HG03066 (cell line): ENCODE data around the gene GGA1.

Source experiments
- ATAC-seq: cut with Tn5 transposase; IDR thresholded peaks from one replicate; pipeline ENCODE4 v1.9.1; 2021; ENCODE audit warnings: low read depth; ENCODE audit not compliant: unreplicated experiment

The GGA1 gene

DNA sequence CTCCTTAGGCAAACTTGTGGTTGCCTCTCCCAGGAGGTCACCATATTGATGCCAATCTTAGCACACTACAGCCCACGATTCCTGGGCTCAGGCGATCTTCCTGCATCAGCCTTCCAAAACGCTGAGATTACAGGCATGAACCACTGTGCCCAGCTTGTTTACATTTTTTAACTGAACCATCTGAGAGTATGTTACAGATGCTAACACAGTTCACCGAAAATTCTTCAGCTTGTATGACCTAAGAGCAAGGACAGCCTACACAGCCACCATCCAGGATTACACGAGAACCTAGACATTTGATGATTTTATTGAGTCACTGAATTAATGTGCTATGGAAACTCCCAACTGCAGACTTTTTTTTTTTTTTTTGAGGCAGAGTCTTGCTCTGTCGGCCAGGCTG is 61.0 kb downstream of the GGA1 start:
- no peak for ATAC-seq

GRCh38 chr22:37672206-37672919 is 63.7 kb downstream of the GGA1 start:
- ATAC-seq, result no peak

DNA sequence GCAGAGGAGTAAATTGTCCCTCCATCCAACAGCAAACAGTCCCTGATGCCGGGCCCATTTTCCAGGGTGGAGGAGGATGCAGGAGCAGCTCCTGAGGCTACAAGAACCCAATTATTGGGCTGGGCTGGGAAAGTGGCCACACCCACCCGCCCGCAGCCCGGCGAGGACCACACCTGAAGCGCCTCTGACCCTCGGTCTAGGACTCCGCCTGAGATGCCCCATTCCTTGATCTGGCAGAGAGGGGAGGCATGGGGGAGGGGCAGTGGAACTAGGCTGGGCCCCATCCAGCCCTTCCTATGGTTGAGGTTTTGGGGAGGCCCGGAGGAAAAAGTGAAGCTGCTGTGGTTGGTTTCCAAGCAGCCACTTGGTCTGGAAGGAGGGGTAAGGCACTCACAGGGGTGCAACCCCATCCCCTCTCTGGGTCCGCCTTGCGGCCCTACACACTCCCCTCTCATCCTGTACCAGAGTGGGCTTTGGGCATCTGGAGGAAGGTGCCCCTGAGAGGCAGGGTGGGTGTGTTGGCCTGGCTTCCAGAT is 64.4 kb downstream of the GGA1 start:
- no peak for ATAC-seq

DNA sequence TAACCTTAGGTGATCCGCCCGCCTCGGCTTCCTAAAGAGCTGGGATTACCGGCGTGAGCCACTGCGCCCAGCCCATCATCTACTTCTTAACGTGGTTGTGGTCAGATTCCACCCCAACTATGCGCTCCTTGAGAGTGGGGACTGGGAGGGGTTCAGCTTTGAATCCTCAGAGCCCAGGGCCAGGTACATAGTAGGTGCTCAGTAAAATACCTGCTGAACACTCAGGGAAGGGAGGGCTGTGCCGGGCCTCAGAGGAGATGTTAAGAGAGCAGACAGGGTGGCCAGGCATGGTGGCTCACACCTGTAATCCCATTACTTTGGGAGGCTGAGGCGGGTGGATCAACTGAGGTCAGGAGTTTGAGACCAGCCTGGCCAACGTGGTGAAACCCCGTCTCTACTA is 65.6 kb downstream of the GGA1 start:
- no peak for ATAC-seq

DNA sequence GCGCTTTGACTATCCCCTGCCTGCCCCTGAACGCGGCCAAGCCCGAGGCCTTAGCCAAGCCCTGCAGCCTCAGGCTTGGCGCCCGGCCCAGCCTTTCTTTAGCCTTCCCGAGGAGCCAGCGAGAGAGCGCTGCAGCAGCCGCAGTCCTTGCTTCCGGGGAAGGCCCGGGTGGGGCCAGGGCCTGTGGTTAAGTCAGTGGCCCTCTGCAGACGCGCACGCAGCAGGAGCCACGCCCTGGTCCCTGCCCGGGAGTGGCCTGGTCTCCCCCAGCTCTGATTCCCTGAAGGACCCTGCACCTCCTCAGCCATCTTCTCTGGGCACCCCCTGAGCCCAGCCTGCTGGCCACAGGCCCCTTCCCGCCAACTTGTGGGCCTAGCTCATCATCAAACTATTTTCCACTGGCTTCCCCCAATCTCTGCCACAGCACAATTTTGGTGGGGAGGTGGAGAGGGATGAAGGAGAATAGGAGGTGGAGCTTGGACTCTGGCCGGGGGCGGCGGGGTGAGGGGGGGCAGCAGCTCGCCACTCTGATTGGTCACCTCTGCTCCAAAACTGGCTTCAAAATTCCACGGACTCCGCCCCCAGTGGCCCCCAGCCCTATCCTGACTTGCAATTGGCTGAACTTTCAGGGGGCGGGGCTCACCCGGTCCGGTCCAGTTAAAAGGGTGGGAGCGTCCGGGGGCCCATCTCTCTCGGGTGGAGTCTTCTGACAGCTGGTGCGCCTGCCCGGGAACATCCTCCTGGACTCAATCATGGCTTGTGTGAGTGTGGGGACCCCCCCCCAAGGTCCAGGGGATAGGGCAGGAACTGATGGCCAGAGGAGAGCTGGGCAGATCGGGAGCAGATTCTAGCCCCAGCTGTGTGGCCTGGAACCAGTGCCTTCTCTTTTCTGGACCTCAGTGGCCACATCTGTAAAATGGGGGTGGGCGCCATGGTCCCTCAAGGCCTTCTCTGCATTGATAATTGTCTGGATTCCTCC is 66.6 kb downstream of the GGA1 start, which contains the start of gene LGALS1:
Gene LGALS1 (plus strand): TSS at position 686 of the 979 bp plus-strand sequence. CDS start 67 bp downstream, at position 753.
- peak; percentile 40 for ATAC-seq

- no peak for ATAC-seq
These were observed 67.5 kb downstream of the GGA1 start for GRCh38 chr22:37675930-37676735.

GRCh38 chr22:37676736-37677492 is 68.3 kb downstream of the GGA1 start:
- ATAC-seq, result peak; percentile 47

DNA sequence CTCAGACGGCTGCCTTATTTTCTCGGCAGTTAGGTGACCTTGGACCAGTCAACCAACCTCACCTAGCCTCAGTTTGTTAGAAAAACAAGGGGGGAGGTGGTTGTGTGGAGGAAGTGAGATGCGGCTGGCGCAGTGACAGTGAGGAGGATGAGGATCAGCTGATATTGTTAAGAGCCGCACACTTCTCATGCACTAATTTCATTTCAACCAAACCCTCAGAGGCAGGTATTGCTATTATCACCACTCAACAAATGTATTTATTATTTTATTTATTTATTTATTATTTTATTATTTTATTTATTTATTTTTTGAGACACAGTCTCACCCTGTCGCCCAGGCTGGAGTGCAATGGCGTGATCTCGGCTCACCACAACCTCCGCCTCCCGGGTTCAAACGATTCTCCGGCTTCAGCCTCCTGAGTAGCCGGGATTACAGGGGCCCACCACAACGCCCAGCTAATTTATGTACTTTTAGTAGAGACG is 68.9 kb downstream of the GGA1 start:
- ATAC-seq, result peak; percentile 14

DNA sequence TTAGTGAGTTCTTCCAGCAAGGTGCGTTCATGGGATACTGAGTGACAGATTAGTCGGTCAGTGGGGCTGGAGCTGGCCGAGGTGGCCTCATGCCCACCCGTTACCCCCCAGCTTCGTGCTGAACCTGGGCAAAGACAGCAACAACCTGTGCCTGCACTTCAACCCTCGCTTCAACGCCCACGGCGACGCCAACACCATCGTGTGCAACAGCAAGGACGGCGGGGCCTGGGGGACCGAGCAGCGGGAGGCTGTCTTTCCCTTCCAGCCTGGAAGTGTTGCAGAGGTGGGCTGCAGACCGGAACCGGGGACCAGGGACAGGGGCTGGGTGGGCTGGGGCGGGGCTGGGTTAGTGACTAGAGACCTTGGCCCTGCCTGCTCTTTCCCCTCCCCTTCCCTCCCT is 69.7 kb downstream of the GGA1 start:
- ATAC-seq, result no peak

- ATAC-seq, result no peak
These were observed 71.0 kb downstream of the GGA1 start for GRCh38 chr22:37679670-37680069.

DNA sequence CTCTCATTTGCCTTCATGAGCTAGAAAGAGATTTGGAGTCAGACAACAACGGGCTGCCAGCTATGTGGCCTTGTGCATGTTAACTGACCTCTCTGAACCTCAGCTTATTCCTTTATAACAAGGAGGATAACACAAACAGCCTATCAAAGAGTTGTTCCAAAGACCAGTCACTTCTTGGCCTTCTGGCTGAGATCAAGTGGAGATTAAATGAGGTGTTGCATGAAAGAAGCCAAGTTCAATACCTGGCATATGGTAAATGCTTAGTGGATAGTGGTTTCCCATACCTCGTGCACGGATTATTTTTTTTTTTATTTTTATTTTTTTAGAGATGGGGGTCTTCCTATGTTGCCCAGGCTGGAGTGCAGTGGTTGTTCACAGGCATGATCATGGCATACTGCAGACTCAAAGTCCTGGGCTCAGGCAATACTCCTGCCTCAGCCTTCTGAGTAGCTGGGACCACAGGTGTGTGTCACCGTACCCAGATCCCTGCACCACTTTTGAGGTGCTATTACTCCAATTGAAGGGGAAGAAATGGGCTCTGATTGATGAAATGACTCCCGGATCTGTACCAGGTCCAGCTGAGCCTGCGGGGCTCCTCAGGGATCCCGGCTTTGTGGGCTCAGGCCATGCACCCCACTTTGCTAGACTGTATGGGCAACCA is 71.7 kb downstream of the GGA1 start:
- ATAC-seq, result no peak

DNA sequence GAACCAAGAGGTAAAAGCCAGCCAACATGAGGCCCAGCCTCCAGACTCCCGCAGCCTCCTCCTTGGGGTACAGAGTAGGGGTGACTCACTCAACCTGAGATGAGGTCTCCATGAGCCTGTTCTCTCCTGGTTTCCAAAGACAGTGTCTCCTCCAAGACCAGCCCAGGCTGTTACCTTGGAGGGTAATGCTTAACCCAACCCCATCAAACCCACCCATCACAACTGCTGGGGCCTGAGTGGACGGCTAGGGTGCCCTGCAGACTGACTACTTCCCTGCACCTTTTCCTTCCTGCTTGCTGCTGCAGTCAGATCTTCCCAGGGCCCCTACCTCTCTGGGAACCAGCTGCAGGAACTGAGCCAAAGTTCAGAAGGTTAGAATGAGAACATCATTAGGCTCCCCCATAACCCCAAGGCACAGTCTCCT is 72.4 kb downstream of the GGA1 start:
- ATAC-seq, result no peak

DNA sequence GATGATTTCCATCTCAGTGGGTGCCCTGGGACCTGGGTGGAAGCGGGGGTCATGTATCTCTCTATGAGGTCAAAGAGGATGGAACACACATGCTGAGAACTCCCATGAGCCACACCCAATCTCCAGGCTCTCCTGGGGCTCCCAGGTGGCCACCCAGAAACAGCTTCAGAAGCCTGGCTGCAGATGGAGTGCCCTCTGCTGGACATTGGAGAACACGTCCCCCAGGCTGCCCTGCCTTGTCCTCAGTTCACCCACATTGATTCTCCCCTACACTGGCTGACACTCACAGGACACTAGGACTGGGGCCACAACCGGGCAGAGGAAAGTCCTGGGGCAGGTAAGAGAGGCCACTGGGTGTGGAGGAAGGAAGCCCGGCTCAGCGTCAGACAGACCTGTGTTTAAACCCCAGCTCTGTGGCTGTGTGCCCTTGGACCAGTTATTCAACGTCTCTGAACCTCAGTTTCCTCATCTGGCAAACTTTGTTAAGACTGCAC is 73.0 kb downstream of the GGA1 start:
- ATAC-seq, result no peak
